SK-N-SH treated with all-trans-retinoic acid at 6 μM for 48 hours (cell line): Measurements from ENCODE around the gene RGS6.

Experiments
- ATAC-seq: fragments of 200-7000 bp; cut with Tn5 transposase; 3 replicates; pipeline ENCODE4 v1.9.1; 2020; ENCODE audit warnings: mild to moderate bottlenecking, moderate library complexity
- ARNTL ChIP-seq: fragments of 450-650 bp; formaldehyde crosslinking; IDR thresholded peaks from 2 replicates; pipeline ENCODE4 v1.5.0; 2020; ENCODE audit warnings: low read depth, mild to moderate bottlenecking, moderate library complexity, borderline replicate concordance
- BACH2 ChIP-seq: fragments of 250-450 bp; sonication (Bioruptor Pico); IDR thresholded peaks from 2 replicates; pipeline ENCODE4 v1.9.0; 2021; ENCODE audit warnings: mild to moderate bottlenecking, borderline replicate concordance
- ESRRG ChIP-seq: fragments of 250-450 bp; sonication (Bioruptor Pico); IDR thresholded peaks from 2 replicates; pipeline ENCODE4 v1.6.1; 2021; ENCODE audit warnings: mild to moderate bottlenecking
- GLIS3 ChIP-seq: fragments of 250-450 bp; sonication (Bioruptor Pico); IDR thresholded peaks from 2 replicates; pipeline ENCODE4 v1.5.0; 2020; ENCODE audit warnings: mild to moderate bottlenecking, moderate library complexity
- ISL1 ChIP-seq: fragments of 250-450 bp; sonication (Bioruptor Pico); IDR thresholded peaks from 2 replicates; pipeline ENCODE4 v2.1.2; 2022; ENCODE audit warnings: mild to moderate bottlenecking, moderate library complexity
- OSR1 ChIP-seq: fragments of 250-450 bp; sonication (Bioruptor Pico); IDR thresholded peaks from 2 replicates; pipeline ENCODE4 v1.8.0; 2022; ENCODE audit warnings: moderate library complexity, mild to moderate bottlenecking, inconsistent platforms
- PPARA ChIP-seq: fragments of 250-450 bp; sonication (Bioruptor Pico); IDR thresholded peaks from 2 replicates; pipeline ENCODE4 v1.5.0; 2020; ENCODE audit warnings: mild to moderate bottlenecking, borderline replicate concordance
- RARB ChIP-seq: fragments of 250-450 bp; sonication (Bioruptor Pico); IDR thresholded peaks from 2 replicates; pipeline ENCODE4 v1.8.0; 2021; ENCODE audit warnings: mild to moderate bottlenecking, moderate library complexity
- SNAI2 ChIP-seq: fragments of 250-450 bp; sonication (Bioruptor Pico); IDR thresholded peaks from 2 replicates; pipeline ENCODE4 v1.5.0; 2020; ENCODE audit warnings: mild to moderate bottlenecking, moderate library complexity
- TOX ChIP-seq: fragments of 250-450 bp; sonication (Bioruptor Pico); IDR thresholded peaks from 2 replicates; pipeline ENCODE4 v1.8.0; 2021; ENCODE audit warnings: mild to moderate bottlenecking, moderate library complexity, borderline replicate concordance
- ZC3H10 ChIP-seq: fragments of 250-450 bp; sonication (Bioruptor Pico); IDR thresholded peaks from 2 replicates; pipeline ENCODE4 v1.5.1; 2021; ENCODE audit warnings: mild to moderate bottlenecking, moderate library complexity
- ZFP3 ChIP-seq: fragments of 250-450 bp; sonication (Bioruptor Pico); IDR thresholded peaks from 2 replicates; pipeline ENCODE4 v1.5.0; 2020; ENCODE audit warnings: mild to moderate bottlenecking, moderate library complexity
- ZFP30 ChIP-seq: fragments of 450-650 bp; formaldehyde crosslinking; IDR thresholded peaks from 2 replicates; pipeline ENCODE4 v1.5.0; 2022; ENCODE audit warnings: mild to moderate bottlenecking, moderate library complexity
- ZNF70 ChIP-seq: fragments of 450-650 bp; formaldehyde crosslinking; IDR thresholded peaks from 2 replicates; pipeline ENCODE4 v1.5.0; 2020; ENCODE audit warnings: mild to moderate bottlenecking, moderate library complexity
- ZNF8 ChIP-seq: fragments of 450-650 bp; formaldehyde crosslinking; IDR thresholded peaks from 2 replicates; pipeline ENCODE4 v1.5.0; 2020; ENCODE audit warnings: mild to moderate bottlenecking, moderate library complexity
- TF ChIP-seq, protein P1 (sequence below): fragments of 250-450 bp; sonication (Bioruptor Pico); IDR thresholded peaks from 2 replicates; pipeline ENCODE4 v1.8.0; 2021; ENCODE audit warnings: low read depth, mild to moderate bottlenecking, moderate library complexity, borderline replicate concordance
- TF ChIP-seq, protein P2 (sequence below): fragments of 250-450 bp; sonication (Bioruptor Pico); IDR thresholded peaks from 2 replicates; pipeline ENCODE4 v1.8.0; 2020; ENCODE audit warnings: mild to moderate bottlenecking, moderate library complexity, borderline replicate concordance

RGS6 gene

DNA sequence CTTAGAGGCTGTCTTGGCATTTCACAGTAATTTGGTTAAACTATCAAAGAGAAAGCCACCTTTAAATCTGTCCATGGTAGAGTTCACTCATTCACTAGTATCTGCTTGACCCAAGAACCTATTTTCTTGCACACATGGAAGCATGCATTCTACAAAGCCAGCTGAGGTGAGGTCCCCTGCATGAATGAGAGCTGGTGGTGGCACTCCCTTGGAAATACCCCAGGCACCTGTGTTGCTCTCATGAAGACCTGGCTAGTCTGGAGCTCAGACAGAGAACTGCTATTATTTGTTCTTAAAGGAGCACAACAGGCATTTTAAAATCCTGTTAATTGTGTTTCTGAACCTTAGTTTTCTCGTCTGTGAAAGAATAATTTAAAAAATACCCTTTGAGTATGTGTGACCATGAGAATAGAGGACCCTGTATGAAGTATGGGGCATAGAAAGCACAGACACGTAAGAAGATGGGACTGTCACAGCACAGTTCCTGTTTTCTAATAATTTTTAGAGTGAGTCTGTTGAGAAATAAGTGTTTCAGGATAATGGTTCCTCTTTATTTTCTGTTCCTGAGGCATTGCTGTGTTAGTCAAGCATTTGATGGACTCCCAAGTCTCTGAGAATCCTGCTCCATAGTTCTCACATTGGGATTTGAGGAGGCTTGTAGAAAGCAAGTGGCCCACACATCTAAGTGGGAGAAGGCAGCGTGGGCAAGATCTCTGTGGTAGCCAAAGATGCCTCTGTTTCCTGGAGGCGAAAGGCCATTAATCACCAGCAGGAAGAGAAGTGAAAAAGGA is 10.9 kb downstream of the RGS6 start:
- ATAC-seq = no peak
- TF ChIP-seq ESRRG (CRISPR knock-in tag) (no peak), ZFP3 (CRISPR knock-in tag) (no peak), GLIS3 (no peak), OSR1 (CRISPR knock-in tag) (no peak)
- TF ChIP-seq, protein P1, sequence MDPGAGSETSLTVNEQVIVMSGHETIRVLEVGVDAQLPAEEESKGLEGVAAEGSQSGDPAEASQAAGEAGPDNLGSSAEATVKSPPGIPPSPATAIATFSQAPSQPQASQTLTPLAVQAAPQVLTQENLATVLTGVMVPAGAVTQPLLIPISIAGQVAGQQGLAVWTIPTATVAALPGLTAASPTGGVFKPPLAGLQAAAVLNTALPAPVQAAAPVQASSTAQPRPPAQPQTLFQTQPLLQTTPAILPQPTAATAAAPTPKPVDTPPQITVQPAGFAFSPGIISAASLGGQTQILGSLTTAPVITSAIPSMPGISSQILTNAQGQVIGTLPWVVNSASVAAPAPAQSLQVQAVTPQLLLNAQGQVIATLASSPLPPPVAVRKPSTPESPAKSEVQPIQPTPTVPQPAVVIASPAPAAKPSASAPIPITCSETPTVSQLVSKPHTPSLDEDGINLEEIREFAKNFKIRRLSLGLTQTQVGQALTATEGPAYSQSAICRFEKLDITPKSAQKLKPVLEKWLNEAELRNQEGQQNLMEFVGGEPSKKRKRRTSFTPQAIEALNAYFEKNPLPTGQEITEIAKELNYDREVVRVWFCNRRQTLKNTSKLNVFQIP (CRISPR knock-in tag) = no peak
- TF ChIP-seq, all 23 proteins: peak for 0

DNA sequence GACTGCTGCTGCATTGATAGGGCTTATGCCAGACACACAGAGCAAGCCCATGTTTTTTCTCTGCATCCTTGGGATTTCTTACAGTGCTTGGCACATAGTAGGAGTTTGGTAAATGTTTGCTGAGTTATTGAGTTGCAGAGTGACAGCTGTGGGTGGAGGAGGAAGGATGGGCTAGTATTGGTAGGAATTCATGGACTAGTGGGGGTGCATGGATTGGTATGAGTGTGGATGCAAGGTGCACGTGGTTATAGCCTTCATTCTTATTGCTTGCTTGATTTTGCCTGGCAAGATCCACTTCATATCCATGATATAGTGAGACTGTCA is 11.4 kb downstream of the RGS6 start:
- ATAC-seq = no peak
- TF ChIP-seq, protein P1 (CRISPR knock-in tag) = no peak
- no peak for TF ChIP-seq PPARA
- TF ChIP-seq ISL1 (CRISPR knock-in tag) = no peak
- TF ChIP-seq, protein P2, sequence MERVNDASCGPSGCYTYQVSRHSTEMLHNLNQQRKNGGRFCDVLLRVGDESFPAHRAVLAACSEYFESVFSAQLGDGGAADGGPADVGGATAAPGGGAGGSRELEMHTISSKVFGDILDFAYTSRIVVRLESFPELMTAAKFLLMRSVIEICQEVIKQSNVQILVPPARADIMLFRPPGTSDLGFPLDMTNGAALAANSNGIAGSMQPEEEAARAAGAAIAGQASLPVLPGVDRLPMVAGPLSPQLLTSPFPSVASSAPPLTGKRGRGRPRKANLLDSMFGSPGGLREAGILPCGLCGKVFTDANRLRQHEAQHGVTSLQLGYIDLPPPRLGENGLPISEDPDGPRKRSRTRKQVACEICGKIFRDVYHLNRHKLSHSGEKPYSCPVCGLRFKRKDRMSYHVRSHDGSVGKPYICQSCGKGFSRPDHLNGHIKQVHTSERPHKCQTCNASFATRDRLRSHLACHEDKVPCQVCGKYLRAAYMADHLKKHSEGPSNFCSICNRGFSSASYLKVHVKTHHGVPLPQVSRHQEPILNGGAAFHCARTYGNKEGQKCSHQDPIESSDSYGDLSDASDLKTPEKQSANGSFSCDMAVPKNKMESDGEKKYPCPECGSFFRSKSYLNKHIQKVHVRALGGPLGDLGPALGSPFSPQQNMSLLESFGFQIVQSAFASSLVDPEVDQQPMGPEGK = no peak
- no peak for TF ChIP-seq ESRRG (CRISPR knock-in tag)
- no peak for TF ChIP-seq BACH2
- TF ChIP-seq, all 23 proteins: peak for 0

DNA sequence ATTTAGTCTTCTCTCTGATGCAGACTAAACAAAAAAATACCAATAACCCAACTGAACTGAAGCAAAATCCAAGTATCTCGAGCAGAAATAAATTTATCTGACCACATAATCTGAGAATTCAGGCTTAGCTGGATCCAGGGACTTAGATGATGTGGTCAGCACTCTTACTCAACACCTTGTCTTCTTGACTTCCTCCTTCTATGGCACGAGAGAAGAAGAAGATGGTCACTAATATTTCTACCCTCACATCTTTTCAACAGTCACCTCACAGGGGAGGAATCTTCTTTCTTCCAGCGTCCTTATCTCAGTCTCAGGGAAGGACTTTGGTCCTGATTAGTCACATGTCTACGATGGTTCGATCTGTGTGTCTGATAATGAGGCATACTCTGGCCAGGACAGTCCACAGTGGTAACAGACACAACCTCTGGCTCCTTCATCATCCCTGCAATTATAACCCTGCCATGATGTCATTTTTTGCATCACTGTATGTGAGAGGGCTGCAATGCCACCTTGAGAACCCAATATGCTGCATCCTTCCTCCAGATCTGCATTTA is 15.8 kb downstream of the RGS6 start:
- no peak for TF ChIP-seq ISL1 (CRISPR knock-in tag)
- no peak for TF ChIP-seq ARNTL
- TF ChIP-seq ZFP30 (CRISPR knock-in tag) = no peak
- no peak for TF ChIP-seq TOX (CRISPR knock-in tag)
- TF ChIP-seq ZNF8 = no peak
- no peak for TF ChIP-seq ZNF70 (CRISPR knock-in tag)
- no peak for TF ChIP-seq ZC3H10 (CRISPR knock-in tag)
- no peak for TF ChIP-seq RARB
- no peak for TF ChIP-seq SNAI2
- TF ChIP-seq, protein P2 = no peak
- no peak for TF ChIP-seq GLIS3
- no peak for TF ChIP-seq OSR1 (CRISPR knock-in tag)
- TF ChIP-seq, all 23 proteins: peak for 0
- no peak for ATAC-seq

DNA sequence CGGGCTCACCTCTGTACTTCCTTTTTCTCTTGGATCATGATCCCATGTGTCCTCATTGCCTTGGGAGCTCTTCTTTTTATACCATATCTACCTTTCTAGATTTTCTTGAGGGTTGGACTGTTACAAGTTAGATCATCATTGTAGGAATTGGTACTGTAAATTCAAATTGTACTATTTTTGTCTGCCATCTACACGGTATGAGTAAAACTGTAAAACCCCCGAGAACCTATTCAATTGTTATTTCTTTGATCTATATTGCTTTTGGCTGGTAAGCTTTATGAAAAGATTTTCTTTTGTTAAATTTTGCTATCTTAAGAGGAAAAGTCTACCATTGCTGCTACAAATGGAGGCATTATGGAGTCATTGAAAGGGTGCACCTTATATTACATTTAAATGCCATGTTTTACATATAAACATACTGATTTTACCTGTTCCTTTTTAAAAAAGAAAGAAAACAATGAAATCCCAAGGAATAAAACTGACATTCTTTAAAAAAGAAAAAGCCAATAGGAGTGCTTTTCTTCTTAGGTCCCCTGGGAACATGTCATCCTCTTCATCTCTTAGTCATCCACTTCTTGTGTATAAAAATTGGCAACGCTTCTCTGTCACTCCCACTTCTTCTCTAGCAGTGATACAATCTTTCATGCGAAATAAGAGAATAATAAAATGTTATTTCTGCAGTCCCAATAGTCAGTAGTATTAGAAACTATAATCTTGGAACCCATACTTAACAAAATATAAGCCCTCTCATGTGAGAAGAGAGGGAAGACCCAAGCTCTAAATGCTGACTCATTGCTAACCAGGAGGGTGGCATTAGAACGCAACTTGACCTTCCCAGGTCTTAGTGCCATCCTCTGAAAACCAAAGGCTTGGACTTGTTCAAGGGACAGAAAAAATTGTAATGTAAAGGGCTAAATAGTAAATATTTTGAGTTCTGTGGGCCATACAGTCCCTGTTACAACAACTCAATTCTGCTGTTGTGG is 20.4 kb downstream of the RGS6 start:
- TF ChIP-seq ZFP30 (CRISPR knock-in tag) = no peak
- ATAC-seq = no peak

DNA sequence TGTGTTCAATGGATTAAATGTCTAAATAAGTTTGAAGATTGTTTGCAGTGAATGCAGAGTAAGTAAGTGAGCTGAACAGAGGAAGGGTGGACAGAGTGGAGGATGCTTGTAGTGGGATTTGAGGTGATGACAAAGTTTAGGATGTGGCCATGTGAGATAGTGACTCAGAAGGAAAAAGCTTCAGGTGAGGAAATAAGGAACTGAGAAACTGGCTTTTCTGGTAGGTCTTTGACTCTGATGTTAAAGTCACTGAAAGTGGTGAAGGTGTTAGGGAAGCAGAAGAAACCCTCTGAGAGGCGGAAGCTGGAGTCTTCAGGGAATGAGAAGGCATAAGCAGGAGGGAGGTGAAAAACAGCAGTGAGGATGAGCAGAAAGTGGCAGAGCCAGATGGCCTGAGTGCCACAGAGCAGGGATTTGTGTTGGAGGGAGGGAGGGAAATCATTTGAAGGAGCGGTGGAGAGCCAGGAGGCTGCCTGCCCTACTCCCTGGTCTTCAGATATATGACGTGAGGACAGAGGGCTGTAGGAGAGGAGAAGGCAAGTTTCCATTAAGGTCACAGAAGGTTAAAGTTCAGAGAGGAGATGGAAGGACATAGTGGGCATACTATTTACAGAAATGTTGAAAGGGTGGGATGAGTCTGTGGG is 24.8 kb downstream of the RGS6 start:
- no peak for ATAC-seq
- TF ChIP-seq ZC3H10 (CRISPR knock-in tag) = no peak
- TF ChIP-seq BACH2 = no peak
